ENCODE data around the gene CHCHD5. TPM values are rescaled to one million over a fixed set of nuclear protein-coding genes. Genes with fewer than 3 reads are reported as not detected.

CHCHD5 gene
- total and polyA plus RNA-seq, 10 donors = 11.9 to 34.8 (median 18.9) TPM

- no peak for TF ChIP-seq POLR2A (IDR thresholded peaks at IDR 0.05)
- TF ChIP-seq POLR2AphosphoS5 (IDR thresholded peaks at IDR 0.05) = peak in 1 of 3 donors; percentile 16
- Histone ChIP-seq H3K36me3 (no peaks in the 10 kb centered on the region), H3K4me3 (no peak overlapping the region), H3K27ac (peak overlapping the region in 3 of 8 donors; percentile 62 to 79 (median 70)), H3K27me3 (replicated peaks in 1 of 7) (no peaks in the 10 kb centered on the region), H3K9me3 (no peaks in the 10 kb centered on the region), H3K4me1 (peaks cover 0 to 79% (median 50%) of the 10 kb centered on the region in 6 donors)
- DNase-seq = no peak
- intact Hi-C loops (cut with DNase I; ENCODE audit: low total_unique reads) = no loop called here
- 74 to 86% (median 84%) methylated on average over 16 of the region's 16 CpGs for WGBS, 5 donors
These were observed 49.9 kb downstream of the CHCHD5 start for GRCh38 chr2:112634153-112634873.

GRCh38 chr2:112634874-112635157, 50.4 kb downstream of the CHCHD5 start:
- Histone ChIP-seq H3K4me3 (no peak overlapping the region), H3K27ac (peak overlapping the region in 3 of 8 donors; percentile 62 to 79 (median 70)), H3K27me3 (replicated peaks in 1 of 7) (no peaks in the 10 kb centered on the region), H3K4me1 (peaks cover 0 to 75% (median 47%) of the 10 kb centered on the region in 6 donors), H3K9me3 (no peaks in the 10 kb centered on the region), H3K36me3 (no peaks in the 10 kb centered on the region)
- TF ChIP-seq POLR2AphosphoS5 (IDR thresholded peaks at IDR 0.05) = no peak
- no peak for TF ChIP-seq CTCF (IDR thresholded peaks at IDR 0.05 in 8 of 11, conservative IDR thresholded peaks at IDR 0.05 in 3 of 11)
- TF ChIP-seq POLR2A (IDR thresholded peaks at IDR 0.05) = no peak
- 74 to 96% (median 85%) methylated on average over 6 of the region's 6 CpGs for WGBS, 5 donors
- intact Hi-C loops (cut with DNase I; ENCODE audit: low total_unique reads) = no loop called here
- DNase-seq = no peak

- intact Hi-C loops (cut with DNase I; ENCODE audit: low total_unique reads) = no loop called here
- no peaks in the 10 kb centered on the region for H3K9me3 ChIP-seq
- WGBS, 5 donors = 46 to 62% (median 56%) methylated on average over 7 of the region's 7 CpGs
These were observed 52.3 kb downstream of the CHCHD5 start for GRCh38 chr2:112636605-112637288.

GRCh38 chr2:112637289-112637660, 52.9 kb downstream of the CHCHD5 start:
- no peaks in the 10 kb centered on the region for H3K36me3 ChIP-seq
- TF ChIP-seq POLR2A (IDR thresholded peaks at IDR 0.05) (no peak), CTCF (IDR thresholded peaks at IDR 0.05 in 8 of 11, conservative IDR thresholded peaks at IDR 0.05 in 3 of 11) (no peak), POLR2AphosphoS5 (IDR thresholded peaks at IDR 0.05) (no peak)
- no peaks in the 10 kb centered on the region for H3K27me3 ChIP-seq (replicated peaks in 1 of 7)
- intact Hi-C loops (cut with DNase I; ENCODE audit: low total_unique reads) = no loop called here
- no peak overlapping the region for H3K27ac ChIP-seq
- peaks cover 0 to 67% (median 30%) of the 10 kb centered on the region in 6 donors for H3K4me1 ChIP-seq
- DNase-seq = no peak
- no peaks in the 10 kb centered on the region for H3K9me3 ChIP-seq
- WGBS, 5 donors = 90 to 97% (median 95%) methylated on average over 4 of the region's 4 CpGs
- no peak overlapping the region for H3K4me3 ChIP-seq

More at GRCh38 chr2:112636605-112637288, 52.3 kb downstream of the CHCHD5 start:
- no peak for DNase-seq
- peaks cover 0 to 69% (median 33%) of the 10 kb centered on the region in 6 donors for H3K4me1 ChIP-seq
- TF ChIP-seq POLR2A (IDR thresholded peaks at IDR 0.05) = no peak
- no peak for TF ChIP-seq CTCF (IDR thresholded peaks at IDR 0.05 in 8 of 11, conservative IDR thresholded peaks at IDR 0.05 in 3 of 11)
- no peak for TF ChIP-seq POLR2AphosphoS5 (IDR thresholded peaks at IDR 0.05)
- H3K27me3 ChIP-seq (replicated peaks in 1 of 7) = no peaks in the 10 kb centered on the region
- H3K27ac ChIP-seq = peak overlapping the region in 1 of 8 donors; percentile 27
- H3K36me3 ChIP-seq = no peaks in the 10 kb centered on the region
- no peak overlapping the region for H3K4me3 ChIP-seq

Small RNA genes within 50 kb of the gene (small RNA-seq; reads per million reads assigned to genes)
- gene RF00019 = 0 reads per million in 4 donors

Other genes starting within 250 kb of the CHCHD5 start
- 10 to 100 TPM; 11.1 to 35.4 (median 18.9) TPM for gene RGPD8, start 151.0 kb upstream of the CHCHD5 start, total RNA-seq
- gene RGPD8, start 151.0 kb upstream of the CHCHD5 start, polyA plus RNA-seq = 1 to 10 TPM in 1 of 3 donors, under 1 TPM in 2; 0.09 to 1.3 (median 0.49) TPM
- gene TTL, start 102.5 kb upstream of the CHCHD5 start, total RNA-seq = 10 to 100 TPM; 17.6 to 29.8 (median 27.1) TPM
- 10 to 100 TPM in 1 of 3 donors, 1 to 10 TPM in 2; 8.1 to 12.7 (median 9.1) TPM for gene TTL, start 102.5 kb upstream of the CHCHD5 start, polyA plus RNA-seq
- gene POLR1B, start 42.1 kb upstream of the CHCHD5 start, total RNA-seq = 10 to 100 TPM; 17.4 to 31.8 (median 19.4) TPM
- 1 to 10 TPM; 4.9 to 9.1 (median 7.2) TPM for gene POLR1B, start 42.1 kb upstream of the CHCHD5 start, polyA plus RNA-seq
- gene SLC20A1, start 61.3 kb downstream of the CHCHD5 start, total RNA-seq = 10 to 100 TPM; 49.0 to 83.6 (median 69.9) TPM
- gene SLC20A1, start 61.3 kb downstream of the CHCHD5 start, polyA plus RNA-seq = 10 to 100 TPM; 15.4 to 24.5 (median 17.8) TPM
- gene NT5DC4, start 136.4 kb downstream of the CHCHD5 start, total RNA-seq = 1 to 10 TPM in 6 of 7 donors, under 1 TPM in 1; 0.28 to 3.8 (median 2.2) TPM
- under 1 TPM; 0.47 to 0.83 (median 0.72) TPM for gene NT5DC4, start 136.4 kb downstream of the CHCHD5 start, polyA plus RNA-seq
- 1 to 10 TPM in 6 of 7 donors, under 1 TPM in 1; 0.55 to 3.5 (median 2.1) TPM for gene CKAP2L, start 180.0 kb downstream of the CHCHD5 start, total RNA-seq
- 1 to 10 TPM in 1 of 3 donors, under 1 TPM in 2; 0.20 to 1.3 (median 0.83) TPM for gene CKAP2L, start 180.0 kb downstream of the CHCHD5 start, polyA plus RNA-seq
- gene IL1A, start 199.9 kb downstream of the CHCHD5 start, total RNA-seq = under 1 TPM in 5 of 7 donors, not detected in 2; 0.22 to 0.98 (median 0.70) TPM
- gene IL1A, start 199.9 kb downstream of the CHCHD5 start, polyA plus RNA-seq = 1 to 10 TPM in 1 of 3 donors, under 1 TPM in 2; 0.21 to 1.6 (median 0.67) TPM

All from spleen (tissue), 11 donors.